GM21786 (cell line): ENCODE results near the gene CABLES1.

Experiments
- ATAC-seq: cut with Tn5 transposase; IDR thresholded peaks from one replicate; pipeline ENCODE4 v1.9.1; 2021; ENCODE audit not compliant: unreplicated experiment

Gene CABLES1

GRCh38 chr18:23238651-23239349 lies 103.5 kb downstream of the CABLES1 start:
- ATAC-seq: no peak

GRCh38 chr18:23239350-23239692 lies 104.0 kb downstream of the CABLES1 start:
- no peak for ATAC-seq

- no peak for ATAC-seq
Observed at GRCh38 chr18:23239885-23240608, 104.8 kb downstream of the CABLES1 start.

GRCh38 chr18:23240609-23240930 lies 105.3 kb downstream of the CABLES1 start:
- ATAC-seq: no peak

GRCh38 chr18:23241833-23242496 lies 106.7 kb downstream of the CABLES1 start:
- peak; percentile 88 for ATAC-seq

- ATAC-seq: no peak
Observed at GRCh38 chr18:23243178-23243577, 107.9 kb downstream of the CABLES1 start.

GRCh38 chr18:23243816-23244215 lies 108.5 kb downstream of the CABLES1 start:
- no peak for ATAC-seq

GRCh38 chr18:23244401-23244800 lies 109.1 kb downstream of the CABLES1 start:
- no peak for ATAC-seq

- ATAC-seq: no peak
Observed at GRCh38 chr18:23245461-23245860, 110.2 kb downstream of the CABLES1 start.

- no peak for ATAC-seq
Observed at GRCh38 chr18:23247331-23247730, 112.0 kb downstream of the CABLES1 start.

GRCh38 chr18:23247896-23248295 lies 112.6 kb downstream of the CABLES1 start:
- no peak for ATAC-seq

- no peak for ATAC-seq
Observed at GRCh38 chr18:23248826-23249225, 113.5 kb downstream of the CABLES1 start.

- ATAC-seq: no peak
Observed at GRCh38 chr18:23249348-23249747, 114.1 kb downstream of the CABLES1 start.

- no peak for ATAC-seq
Observed at GRCh38 chr18:23250893-23251656, 115.8 kb downstream of the CABLES1 start.

- no peak for ATAC-seq
Observed at GRCh38 chr18:23253630-23254029, 118.3 kb downstream of the CABLES1 start.

- ATAC-seq: no peak
Observed at GRCh38 chr18:23257137-23257536, 121.9 kb downstream of the CABLES1 start.

- ATAC-seq: no peak
Observed at GRCh38 chr18:23257686-23258565, 122.6 kb downstream of the CABLES1 start.

GRCh38 chr18:23258566-23259469 lies 123.5 kb downstream of the CABLES1 start:
- ATAC-seq: no peak
